Measurements from ENCODE around the gene RSU1.
A peak's percentile ranks its signal among the peaks of the same experiment; 100 is the strongest.

Gene RSU1

DNA sequence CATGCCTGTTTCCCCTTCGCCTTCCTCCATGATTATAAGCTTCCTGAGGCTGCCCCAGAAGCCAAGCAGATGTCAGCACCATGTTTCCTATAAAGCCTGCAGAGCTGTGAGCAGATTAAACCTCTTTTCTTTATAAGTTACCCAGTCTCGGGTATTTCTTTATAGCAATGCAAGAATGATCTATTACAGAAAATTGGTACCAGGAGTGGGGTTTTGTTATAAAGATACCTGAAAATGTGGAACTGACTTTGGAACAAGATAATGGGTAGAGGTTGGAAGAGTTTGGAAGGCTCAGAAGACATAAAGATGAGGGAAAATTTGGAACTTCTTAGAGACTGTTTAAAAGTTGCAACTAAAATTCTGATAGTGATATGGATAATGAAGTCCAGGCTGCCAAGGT lies 4.8 kb upstream of the RSU1 start:
- DNase-seq (ENCODE audit: low read depth in 2 of 2): no peak

DNA sequence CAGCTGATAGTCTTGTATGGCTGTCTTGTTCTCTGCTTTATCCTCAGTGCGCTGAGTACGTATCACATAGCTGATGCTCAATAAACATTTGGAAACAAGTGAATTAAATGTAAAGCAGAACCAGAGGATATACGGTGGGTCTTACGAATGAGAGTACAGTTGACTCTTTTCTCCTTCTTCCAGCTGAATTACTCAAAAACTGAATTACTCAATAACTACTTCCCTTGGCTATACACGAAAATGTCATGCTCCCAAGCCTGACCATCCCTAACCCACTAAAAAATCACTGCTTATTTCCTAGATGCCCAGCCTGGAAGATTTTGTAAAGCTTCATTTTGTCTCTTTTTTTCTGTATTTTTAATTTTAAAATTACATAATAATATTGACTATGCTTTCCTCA lies 3.2 kb upstream of the RSU1 start:
- DNase-seq (ENCODE audit: low read depth in 2 of 2): no peak

DNA sequence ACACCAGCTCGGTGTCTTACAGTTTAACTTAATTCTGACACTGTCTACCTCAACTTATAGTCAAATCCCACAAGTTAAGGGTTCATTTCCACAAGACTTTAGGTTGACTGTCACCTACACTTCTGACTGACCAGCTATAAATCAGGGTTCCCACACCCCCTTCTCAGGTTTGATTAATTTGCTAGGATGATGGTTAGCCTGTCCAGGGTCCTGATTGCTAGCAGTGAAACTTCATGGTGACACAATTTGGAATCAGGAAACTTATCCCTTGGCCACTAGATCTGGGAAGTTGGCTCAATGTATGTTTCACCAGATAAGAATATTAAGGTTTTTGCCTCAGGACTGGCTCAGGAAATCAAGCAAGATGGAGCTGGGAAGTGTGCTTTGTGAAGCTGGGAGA lies 2.8 kb upstream of the RSU1 start:
- DNase-seq (ENCODE audit: low read depth in 2 of 2): no peak

DNA sequence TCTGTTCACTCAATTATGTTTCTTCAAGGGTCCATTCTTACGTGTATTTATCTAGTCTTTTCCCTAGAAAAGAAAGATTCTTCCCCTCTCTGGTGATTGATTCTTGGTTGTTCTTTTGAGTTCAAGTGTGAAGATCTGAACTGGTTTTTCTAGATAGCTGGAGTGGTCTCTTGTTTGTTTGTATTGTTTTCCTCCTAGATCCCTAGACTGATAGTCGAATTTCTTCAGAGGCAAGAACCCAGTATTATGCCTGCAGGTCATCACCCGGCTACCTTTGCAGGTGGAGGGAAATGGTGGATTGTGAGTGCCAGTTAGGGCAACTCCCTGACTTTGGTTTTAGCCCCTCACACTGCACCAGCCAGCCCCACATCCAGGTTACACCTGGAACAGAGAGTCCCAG lies 2.2 kb upstream of the RSU1 start:
- DNase-seq (ENCODE audit: low read depth in 2 of 2): no peak

DNA sequence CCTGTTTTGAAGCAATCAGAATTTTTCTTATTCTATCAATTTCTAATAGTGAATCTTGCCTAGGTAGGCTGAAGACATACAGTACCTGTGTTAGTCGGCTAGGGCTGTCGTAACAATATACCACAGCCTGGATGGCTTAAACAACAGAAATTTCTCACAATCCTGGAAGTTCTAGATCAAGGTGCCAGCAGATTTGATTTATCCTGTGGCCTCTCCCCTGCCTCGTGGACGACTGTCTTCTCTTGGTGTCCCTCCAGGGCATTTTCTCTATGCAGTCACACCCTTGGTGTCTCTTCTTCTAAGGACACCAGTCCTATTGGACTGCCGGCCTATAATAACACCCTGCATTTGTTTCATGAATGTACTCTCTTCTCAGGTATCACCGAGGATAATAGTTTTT lies 1.8 kb upstream of the RSU1 start:
- no peak for DNase-seq (ENCODE audit: low read depth in 2 of 2)

DNA sequence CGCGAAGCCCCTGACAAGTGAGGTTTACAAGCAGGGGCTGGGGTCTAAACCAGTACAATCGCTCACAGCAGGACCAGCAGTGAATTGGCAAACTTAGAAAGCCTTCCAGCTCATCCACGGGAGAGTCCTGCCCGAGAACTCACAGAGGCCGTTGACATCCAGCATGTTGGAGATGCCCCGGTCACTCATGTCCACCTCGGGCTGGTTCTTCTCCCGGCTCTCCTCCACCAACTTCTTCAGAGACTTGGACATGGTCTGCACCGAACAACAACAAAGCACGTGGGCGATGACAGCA lies 447 bp downstream of the RSU1 start:
- DNase-seq (ENCODE audit: low read depth in 2 of 2): no peak

- no peak for DNase-seq (ENCODE audit: low read depth in 2 of 2)
Measured at GRCh38 chr10:16816171-16816570, 1.1 kb downstream of the RSU1 start.

- no peak for DNase-seq (ENCODE audit: low read depth in 2 of 2)
Measured at GRCh38 chr10:16814012-16814411, 3.2 kb downstream of the RSU1 start.

GRCh38 chr10:16812676-16813075 lies 4.5 kb downstream of the RSU1 start:
- no peak for DNase-seq (ENCODE audit: low read depth in 2 of 2)

- DNase-seq (ENCODE audit: low read depth in 2 of 2): no peak
Measured at GRCh38 chr10:16811765-16812164, 5.5 kb downstream of the RSU1 start.

GRCh38 chr10:16811292-16811691 lies 5.9 kb downstream of the RSU1 start:
- no peak for DNase-seq (ENCODE audit: low read depth in 2 of 2)

GRCh38 chr10:16809074-16809718 lies 8.0 kb downstream of the RSU1 start:
- peak in 1 of 2 experiments; percentile 44 for DNase-seq (ENCODE audit: low read depth in 2 of 2)

DNA sequence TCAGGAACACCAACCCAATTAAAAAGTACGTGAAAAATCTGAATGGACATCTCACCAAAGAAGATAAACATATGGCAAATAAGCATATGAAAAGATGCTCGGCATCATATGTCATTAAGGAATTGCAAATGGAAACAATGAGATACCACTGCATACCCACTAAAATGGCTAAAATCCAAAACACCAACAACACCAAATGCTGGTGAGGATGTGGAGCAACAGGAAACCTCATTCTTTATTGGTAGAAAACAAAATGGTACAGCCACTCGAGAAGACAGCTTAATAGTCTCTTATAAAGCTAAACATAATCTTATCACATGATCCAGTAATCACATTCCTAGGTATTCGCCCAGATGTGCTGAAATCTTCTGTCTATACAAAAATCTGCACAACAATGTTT lies 13.1 kb downstream of the RSU1 start:
- no peak for DNase-seq (ENCODE audit: low read depth in 2 of 2)

DNA sequence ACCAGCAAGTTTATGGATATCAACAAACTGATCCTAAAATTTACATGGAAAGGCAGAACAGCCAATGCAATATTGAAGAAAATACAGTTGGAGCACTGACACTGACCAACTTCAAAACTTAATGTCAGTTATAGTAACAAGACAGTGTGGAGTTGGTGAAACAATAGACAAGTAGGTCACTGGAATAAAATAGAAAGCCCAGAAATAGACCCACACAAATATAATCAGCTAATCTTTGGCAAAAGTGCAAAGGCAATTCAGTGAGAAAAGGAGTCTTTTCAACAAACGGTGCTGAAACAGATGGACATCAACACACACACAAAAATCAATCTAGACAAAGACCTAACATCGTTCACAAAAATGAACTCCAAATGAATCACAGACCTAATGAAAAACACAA lies 13.8 kb downstream of the RSU1 start:
- DNase-seq (ENCODE audit: low read depth in 2 of 2): no peak

- no peak for DNase-seq (ENCODE audit: low read depth in 2 of 2)
Measured at GRCh38 chr10:16799621-16800020, 17.6 kb downstream of the RSU1 start.

- no peak for DNase-seq (ENCODE audit: low read depth in 2 of 2)
Measured at GRCh38 chr10:16798571-16798970, 18.7 kb downstream of the RSU1 start.

DNA sequence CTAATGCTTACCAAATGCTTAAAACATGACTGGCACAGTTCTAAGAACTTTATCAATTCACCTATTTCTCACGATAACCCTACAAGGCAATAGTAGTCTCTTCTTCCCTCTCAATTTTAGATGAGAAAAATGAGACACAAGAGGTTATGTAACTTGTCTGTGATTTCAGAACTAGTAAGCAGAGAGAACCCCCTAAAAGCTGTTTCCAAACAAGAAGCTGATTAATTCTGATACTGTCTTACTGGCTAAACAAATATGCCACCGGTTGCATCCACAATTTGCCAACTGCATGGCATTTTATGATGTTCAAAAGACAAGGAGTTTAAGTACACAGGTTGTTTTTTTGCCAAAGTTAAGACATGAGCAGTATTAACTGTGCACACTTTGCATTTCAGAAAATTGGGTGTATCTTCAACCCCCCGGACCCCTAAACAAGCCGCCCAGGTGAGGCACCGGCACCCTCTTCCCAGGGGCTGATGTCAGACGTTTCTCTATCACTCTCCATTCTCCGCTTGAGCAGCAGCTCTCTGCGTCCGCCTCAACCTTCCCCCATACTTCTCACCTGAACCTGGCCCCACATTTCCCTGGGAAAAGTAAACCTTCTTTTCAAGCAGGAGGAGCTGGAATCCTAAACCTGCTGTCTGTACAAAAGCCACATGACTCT lies 21.7 kb downstream of the RSU1 start:
- DNase-seq (ENCODE audit: low read depth in 2 of 2): no peak

DNA sequence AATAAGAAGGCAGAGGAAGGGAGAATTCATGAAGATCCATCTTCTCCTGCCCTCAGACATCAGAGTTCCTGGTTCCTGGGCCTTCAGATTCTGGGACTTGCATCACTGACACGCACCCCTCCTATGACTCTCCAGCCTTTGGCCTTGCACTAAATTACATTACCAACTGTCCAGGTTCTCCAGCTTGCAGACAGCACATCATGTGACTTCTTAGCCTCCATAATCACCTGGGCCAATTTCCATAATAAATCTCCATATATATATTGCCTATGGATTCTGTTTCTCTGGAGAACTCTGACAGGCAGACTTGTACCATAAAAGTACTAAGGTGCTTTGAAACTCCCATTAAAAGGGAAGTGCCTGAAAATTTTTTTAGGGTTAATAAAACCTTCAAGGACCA lies 23.2 kb downstream of the RSU1 start:
- DNase-seq (ENCODE audit: low read depth in 2 of 2): no peak

- DNase-seq (ENCODE audit: low read depth in 2 of 2): no peak
Measured at GRCh38 chr10:16792675-16793074, 24.5 kb downstream of the RSU1 start.

- DNase-seq (ENCODE audit: low read depth in 2 of 2): no peak
Measured at GRCh38 chr10:16789765-16790164, 27.5 kb downstream of the RSU1 start.

DNA sequence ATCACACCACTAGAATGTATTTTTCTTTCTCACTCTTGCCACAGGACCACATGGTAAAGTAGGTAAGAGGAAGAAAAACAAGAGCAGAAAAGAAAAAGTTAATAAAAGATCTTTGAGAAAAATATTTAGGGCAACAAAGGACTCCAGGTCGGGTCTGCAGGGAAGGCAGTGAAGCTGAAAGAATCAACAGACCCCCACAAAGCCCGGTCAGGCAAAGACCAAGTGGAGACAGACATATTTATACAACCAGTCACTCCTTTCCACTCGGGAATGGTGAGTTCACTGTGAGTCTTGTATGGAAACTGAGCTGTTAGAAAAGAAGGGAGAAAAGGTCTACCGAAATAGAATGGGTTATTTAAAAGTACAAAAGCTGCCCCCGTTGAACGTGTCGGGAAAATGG lies 28.0 kb downstream of the RSU1 start:
- no peak for DNase-seq (ENCODE audit: low read depth in 2 of 2)

GRCh38 chr10:16788778-16789177 lies 28.4 kb downstream of the RSU1 start:
- no peak for DNase-seq (ENCODE audit: low read depth in 2 of 2)

GRCh38 chr10:16788125-16788524 lies 29.1 kb downstream of the RSU1 start:
- no peak for DNase-seq (ENCODE audit: low read depth in 2 of 2)

DNA sequence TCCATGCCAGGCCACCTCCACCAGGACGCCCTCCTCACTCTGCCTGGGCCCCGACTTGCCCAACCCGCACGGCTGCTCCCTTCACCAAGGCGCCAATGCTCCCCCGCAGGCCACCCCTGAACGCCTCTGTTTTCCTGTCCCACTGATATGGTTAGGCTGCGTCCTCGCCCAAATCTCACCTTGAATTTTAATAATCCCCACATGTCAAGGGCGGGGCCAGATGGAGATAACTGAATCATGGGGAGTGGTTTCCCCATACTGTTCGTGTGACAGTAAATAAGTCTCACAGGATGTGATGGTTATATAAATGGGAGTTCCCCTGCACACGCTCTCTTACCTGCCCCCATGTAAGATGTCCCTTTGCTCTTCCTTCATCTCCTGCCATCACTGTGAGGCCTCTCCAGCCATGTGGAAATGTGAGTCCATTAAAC lies 29.8 kb downstream of the RSU1 start:
- DNase-seq (ENCODE audit: low read depth in 2 of 2): peak; percentile 30 to 48

Measured in stimulated activated CD4-positive, alpha-beta T cell treated with anti-CD3 and anti-CD28 coated beads, Interleukin-12 subunit alpha, Interleukin-12 subunit beta, amount 100 ng/mL, for 24 hours (primary cell).